Stimulated activated CD4-positive, alpha-beta T cell treated with anti-CD3 and anti-CD28 coated beads, Interleukin-4, amount 100 ng/mL, for 1 hour (primary cell): ENCODE measurements around the gene SLC17A8.
"Not testable (repeated sequence)": the region's sequence is repeated elsewhere in the genome, so short reads cannot be mapped to it uniquely, and the experiment has no call there.

ENCODE experiments used
- DNase-seq: peaks from one replicate; pipeline ENCODE4 v3.0.0-alpha.2; 2020

The SLC17A8 gene

DNA sequence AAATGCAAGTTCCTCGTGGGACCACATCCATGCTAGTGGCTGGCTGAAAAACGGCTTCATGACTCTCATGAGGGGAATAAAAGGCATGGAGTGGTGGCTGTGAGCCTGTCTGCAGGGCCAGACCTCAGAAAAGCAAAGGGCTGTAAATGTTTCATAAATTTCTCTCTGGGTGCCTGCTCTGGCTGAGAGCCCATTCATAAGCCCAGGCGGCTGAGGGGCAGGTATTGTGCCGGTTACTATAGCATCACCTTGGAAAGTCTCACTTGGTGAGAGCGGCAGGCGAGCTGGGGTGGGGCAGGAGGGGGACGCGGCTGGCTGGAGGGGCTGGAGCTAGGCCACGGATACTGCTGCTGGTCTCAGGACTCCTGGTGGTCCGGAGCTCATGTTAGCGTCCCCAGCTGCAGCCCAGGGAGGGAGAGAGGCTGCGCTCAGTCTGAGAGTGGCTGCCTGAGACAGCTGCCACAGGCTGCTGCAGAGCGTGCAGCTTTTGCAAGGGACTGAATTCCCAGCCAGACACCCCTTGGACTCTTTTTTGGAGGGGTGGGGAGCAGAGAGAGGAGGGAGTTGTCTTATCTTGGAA, at the start of gene SLC17A8:
Gene SLC17A8 (plus strand): TSS at position 431 of the 580 bp plus-strand sequence. CDS start 318 bp downstream, outside the sequence.
- no peak for DNase-seq

DNA sequence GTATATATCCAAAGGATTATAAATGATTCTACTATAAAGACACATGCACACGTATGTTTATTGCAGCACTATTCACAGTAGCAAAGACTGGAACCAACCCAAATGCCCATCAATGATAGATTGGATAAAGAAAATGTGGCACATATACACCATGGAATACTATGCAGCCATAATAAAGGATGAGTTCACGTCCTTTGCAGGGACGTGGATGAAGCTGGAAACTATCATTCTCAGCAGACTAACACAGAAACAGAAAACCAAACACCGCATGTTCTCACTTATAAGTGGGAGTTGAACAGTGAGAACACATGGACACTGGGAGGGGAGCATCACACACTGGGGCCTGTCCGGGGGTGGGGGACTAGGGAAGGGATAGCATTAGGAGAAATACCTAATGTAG, 48.7 kb upstream of the SLC17A8 start:
- DNase-seq: not testable (repeated sequence)

DNA sequence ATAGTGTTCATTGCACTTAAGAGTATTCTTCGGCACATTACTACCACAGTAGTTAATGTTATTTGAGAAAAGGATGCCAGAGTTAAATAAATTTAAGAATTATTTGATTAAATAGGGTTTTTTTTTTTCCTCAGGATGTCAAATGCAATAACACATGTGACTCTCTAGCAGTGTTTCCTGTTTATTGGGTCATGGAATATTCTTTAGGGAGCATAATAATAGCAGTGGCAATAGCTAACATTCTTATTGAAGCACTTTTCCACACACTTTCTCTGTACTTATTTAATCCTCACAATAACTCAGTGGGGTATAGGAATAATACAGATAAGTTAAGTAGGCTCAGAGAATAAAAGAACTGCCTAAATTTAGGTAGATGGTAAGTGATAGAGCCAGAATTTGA, 45.6 kb upstream of the SLC17A8 start:
- no peak for DNase-seq

DNA sequence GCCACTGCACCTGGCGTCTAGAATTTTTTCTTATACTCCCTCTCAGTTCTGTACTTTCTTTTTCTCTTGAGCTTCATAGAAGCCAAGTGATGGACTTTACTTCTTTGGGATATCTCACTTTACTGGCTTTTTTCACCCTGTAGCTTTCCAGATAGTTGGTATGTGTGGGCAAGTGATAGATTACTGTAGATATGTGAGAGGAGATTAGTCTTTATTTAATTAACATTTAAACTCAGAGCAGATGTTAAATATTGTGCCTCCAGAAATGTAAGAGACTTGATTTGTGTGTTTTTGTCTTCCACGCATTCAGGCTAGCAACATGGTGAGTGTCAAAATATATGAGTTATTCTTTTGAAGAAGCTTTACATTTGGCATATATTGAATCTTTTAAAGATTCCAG, 39.5 kb upstream of the SLC17A8 start:
- no peak for DNase-seq

DNA sequence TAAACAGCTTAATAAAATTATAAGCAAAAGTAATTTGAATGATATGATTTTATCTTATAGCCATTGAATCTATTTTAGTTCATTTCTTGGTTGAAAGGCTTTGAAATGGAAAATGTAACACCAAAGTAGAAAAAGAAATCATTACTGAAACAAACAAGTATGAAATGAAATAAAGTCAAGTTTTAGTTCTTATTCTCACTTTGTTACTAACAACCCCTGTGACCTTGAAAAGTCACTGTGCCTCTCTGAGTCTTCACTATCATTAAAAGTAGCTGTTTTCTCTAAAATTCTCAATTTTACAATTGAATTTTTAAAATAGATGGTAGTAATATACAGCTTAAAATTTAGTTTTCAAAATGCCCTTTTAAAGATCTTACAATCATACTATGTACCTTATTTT, 32.4 kb upstream of the SLC17A8 start:
- no peak for DNase-seq

DNA sequence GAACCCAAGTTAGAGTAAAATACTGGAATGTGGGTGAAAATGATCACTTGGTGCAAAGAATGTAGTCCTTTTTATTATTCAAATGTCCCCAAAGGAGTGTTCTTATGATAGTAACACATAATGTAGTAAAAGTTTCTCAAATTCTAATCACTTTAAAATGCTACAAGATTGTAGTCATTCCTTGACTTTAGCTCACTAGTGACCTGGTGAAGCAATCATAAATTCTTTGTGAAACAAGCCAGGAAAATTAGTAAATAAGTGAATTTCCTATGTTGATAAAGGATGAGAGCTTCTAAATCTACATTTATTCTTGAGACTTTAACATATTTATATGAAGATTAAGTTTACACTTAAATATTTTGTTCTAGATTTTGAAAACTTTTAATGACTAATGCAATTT, 30.7 kb upstream of the SLC17A8 start:
- no peak for DNase-seq

- DNase-seq: no peak
Measured at GRCh38 chr12:100329800-100330199, 27.1 kb upstream of the SLC17A8 start.

DNA sequence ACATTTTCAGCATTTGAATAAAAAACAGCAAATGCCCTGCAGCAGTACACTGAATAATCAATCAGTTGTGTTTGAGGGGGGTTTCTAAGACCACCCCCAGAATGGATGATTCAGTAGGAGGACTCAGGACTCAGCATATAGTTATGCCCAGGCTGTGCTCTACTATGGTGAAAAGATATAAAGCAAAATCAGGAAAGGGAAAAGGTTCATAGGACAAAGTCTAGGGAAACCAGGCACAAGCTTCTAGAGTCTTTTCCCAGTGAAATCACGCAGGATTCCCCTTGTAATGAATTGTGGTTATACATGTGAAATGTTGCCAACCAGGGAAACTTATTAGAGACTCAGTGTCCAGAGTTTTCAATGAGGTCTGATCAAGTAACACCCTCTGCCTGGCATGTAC, 25.0 kb upstream of the SLC17A8 start:
- DNase-seq: no peak

DNA sequence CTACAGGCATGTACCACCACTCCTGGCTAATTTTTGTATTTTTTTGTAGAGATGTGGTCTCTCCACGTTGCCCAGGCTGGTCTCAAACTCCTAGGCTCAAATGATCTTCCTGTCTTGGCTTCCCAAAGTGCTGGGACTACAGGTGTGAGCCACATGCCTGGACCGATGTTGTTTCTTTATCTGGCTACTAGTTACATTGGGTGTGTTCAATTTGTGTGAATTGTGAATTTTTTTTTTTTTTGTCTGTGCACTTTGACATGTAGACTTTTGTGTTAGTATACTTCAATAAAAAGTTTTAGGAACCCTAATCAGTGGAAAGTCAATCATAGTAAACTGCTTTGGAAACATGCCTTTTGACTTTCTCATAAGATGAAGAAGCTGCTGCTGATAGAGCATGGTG, 24.0 kb upstream of the SLC17A8 start:
- DNase-seq: no peak

DNA sequence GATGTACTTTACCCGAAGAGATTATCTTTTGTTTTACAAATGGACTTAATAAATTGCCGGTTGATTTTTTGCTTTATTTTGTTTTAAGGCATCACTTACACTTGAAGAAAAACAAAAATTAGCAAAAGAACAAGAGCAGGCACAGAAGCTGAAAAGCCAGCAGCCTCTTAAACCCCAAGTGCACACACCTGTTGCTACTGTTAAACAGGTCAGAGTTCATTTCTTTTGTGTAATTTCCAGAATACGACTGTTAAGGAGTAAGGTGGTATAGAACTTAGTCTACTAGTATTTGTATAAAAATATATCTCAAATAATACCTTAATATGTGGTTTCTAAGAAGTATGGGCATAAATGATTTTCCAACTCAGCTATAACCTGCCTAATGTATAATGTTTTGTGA, 19.6 kb upstream of the SLC17A8 start:
- no peak for DNase-seq

DNA sequence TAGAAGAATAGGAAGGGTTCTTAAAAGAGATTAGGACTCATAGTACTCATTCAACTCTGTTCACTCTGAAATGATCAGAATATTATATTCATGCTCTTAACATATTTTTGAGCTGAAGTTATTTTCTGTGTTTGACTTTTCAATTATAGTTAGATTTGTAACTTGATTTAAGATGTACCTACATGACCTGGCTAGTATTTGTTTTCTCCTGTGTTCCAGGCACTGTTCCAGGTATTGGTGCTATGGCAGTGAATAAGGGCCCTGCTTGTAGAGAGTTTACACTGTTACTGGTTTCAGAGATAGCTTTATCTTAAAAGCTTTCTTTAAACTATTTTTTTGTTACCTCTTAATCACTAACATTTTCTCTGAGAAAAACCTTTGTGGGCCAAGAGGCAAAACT, 19.1 kb upstream of the SLC17A8 start:
- DNase-seq: no peak

- DNase-seq: no peak
Measured at GRCh38 chr12:100339071-100339470, 17.8 kb upstream of the SLC17A8 start.

DNA sequence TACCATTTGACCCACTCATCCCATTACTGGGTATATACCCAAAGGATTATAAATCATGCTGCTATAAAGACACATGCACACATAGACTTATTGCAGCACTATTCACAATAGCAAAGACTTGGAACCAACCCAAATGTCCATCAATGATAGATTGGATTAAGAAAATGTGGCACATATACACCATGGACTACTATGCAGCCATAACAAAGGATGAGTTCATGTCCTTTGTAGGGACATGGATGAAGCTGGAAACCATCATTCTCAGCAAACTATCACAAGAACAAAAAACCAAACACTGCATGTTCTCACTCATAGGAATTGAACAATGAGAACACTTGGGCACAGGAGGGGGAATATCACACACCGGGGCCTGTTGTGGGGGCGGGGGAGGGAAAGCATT, 14.0 kb upstream of the SLC17A8 start:
- not testable (repeated sequence) for DNase-seq

GRCh38 chr12:100344351-100344750, 12.5 kb upstream of the SLC17A8 start:
- not testable (repeated sequence) for DNase-seq

DNA sequence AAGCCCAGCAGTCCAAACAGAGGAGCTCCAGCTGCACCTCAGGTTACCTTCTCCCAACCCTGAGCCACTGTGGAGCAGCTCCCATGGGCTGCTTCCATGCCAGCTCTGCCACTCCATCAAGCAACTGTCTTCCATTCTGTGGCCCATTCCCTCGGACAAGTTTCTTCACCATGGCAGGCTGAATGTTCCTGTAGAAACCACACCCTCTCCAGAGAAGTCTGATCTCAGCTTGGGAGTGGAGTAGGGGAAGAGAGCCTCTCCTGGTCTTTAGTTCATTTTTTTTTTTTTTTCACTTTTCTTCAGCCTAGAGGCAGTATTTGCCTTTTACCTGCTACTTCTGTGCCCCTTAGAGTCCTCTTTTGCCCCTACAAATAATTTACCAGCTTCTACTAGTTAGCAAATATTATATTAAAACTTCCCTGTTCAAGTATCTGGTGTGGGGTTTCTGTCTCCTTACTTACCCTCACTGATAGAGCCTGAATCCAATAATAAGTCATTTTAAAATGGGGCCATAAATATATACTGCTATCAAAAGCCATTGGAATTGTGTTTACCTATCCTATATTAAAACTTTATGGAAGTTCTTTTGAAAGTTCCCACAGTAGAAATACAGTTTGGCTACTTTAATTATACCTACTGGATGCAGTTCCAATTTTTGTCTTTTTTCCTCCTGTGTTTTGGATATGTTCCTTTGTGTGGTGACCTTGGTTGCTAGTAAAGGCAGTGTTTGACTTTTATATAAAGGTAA, 11.7 kb upstream of the SLC17A8 start:
- no peak for DNase-seq

- no peak for DNase-seq
Measured at GRCh38 chr12:100346660-100347059, 10.2 kb upstream of the SLC17A8 start.

DNA sequence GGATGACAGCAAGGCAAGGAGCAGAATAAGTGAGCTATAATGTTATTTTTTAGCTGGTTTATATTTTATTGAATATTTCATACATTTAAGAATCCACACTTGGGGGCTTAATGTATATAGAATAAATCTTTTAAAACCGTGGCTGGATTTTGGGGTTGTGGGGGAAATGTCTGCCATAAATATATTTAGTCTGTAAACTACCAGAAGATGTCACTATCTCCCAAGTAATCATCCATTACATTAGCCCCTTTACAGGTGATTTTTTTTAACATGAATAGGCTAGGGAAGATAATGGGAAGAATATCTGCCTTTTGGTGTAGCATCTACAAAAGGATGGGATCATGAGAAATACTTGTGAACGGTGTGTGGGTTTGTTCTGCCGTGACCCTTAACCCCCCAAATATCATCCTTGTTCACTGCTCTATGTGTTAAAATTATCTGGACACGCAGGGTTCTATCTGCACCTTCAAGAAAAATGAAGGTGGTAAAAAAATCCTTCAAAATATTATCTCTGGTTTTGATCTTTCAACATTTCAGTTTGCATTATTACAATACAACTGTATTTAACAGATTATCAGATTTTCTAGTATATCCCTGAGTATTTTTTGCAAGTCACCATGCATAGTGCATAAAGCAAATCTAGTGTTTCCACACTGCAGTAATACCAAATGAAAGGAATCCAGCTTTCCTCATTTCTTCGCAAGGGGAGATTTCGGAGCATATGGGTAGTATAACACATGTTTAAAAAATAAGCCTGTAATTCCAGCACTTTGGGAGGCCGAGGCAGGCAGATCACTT, 8.0 kb upstream of the SLC17A8 start:
- DNase-seq: no peak

- DNase-seq: no peak
Measured at GRCh38 chr12:100359248-100359647, 2.4 kb downstream of the SLC17A8 start.

DNA sequence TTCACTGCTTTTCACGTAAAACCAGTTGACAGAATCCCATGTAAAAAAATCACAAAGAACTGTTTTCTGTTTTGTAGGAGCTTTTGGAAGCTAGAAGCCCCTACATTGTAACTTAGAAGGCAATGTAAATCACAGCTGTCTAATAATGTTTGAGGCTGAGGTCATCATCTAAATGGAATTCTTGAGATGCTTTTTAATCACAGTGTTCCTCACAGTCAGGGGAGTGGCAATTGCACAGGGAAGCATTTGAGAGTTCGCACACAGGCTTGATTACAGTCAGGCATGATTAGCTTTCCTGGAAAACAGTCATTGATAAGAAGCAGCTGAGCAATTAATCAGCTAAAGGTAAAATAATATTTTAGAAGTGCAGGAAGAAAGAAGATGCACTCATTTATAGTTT, 2.9 kb downstream of the SLC17A8 start:
- no peak for DNase-seq

DNA sequence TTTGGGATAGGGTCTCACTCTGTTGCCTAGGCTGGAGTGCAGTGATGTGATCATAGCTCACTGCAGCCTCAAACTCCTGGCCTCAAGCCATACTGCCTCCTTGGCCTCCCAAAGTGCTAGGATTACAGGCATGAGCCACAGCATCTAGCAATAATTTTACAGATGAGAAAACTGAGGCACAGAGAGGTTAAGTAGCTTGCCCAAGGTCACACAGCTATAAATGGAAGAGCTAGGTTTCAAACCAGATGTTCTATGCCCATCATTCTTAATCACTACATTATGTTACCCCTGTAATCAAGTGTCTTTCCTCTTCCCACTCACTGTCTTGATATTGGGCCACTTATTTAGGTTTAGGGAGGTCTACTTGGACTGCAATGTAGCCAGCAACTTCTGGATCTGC, 3.6 kb downstream of the SLC17A8 start:
- DNase-seq: no peak

DNA sequence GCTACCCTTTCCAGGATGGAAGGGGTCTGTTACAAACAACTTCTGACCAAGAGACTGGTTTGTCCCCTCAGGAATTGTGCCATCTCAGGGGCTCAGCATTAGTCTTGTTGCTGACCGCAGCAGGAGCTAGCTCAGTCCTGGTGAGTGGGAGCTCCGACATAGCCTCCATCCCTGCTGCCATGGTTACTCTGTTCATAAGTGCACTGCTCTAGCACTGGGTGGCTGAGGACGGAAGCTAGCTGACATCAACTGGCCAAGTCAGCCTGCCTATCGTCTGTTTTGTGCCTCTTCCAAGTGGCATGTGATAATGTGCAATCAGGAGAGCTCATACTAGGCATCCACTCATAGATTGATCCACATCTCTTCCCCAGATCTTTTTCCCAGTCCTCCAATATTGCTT, 7.5 kb downstream of the SLC17A8 start:
- DNase-seq: no peak

- DNase-seq: no peak
Measured at GRCh38 chr12:100365411-100365810, 8.5 kb downstream of the SLC17A8 start.

- no peak for DNase-seq
Measured at GRCh38 chr12:100368066-100368465, 11.2 kb downstream of the SLC17A8 start.

GRCh38 chr12:100371146-100371545, 14.3 kb downstream of the SLC17A8 start:
- DNase-seq: no peak
